GM21528 (cell line): Measurements from ENCODE around the gene CCZ1B.
"Not testable (repeated sequence)": the region's sequence is repeated elsewhere in the genome, so short reads cannot be mapped to it uniquely, and the experiment has no call there.

Experiments used
- ATAC-seq: cut with Tn5 transposase; IDR thresholded peaks from one replicate; pipeline ENCODE4 v1.9.1; 2021; ENCODE audit warnings: mild to moderate bottlenecking, moderate library complexity; ENCODE audit not compliant: unreplicated experiment, low FRiP score

The CCZ1B gene

GRCh38 chr7:6750173-6750572, 75.9 kb downstream of the CCZ1B start:
- ATAC-seq, result not testable (repeated sequence)

GRCh38 chr7:6749335-6749734, 76.7 kb downstream of the CCZ1B start:
- ATAC-seq, result not testable (repeated sequence)
